SK-N-SH (cell line): ENCODE data around the gene CUX1.

Source experiments
- RFX5 ChIP-seq: IDR thresholded peaks from 2 replicates; pipeline ENCODE4 v1.6.1; 2012; ENCODE audit warnings: mild to moderate bottlenecking, improper control_type of control experiment, low read length
- TCF12 ChIP-seq: IDR thresholded peaks from 2 replicates; pipeline ENCODE4 v1.4.0; 2012
- TF ChIP-seq, protein P1 (sequence below): fragments of 200-600 bp; sonication (generic); IDR thresholded peaks from 2 replicates; pipeline ENCODE4 v1.6.1; 2017; ENCODE audit warnings: antibody characterized with exemption, mild to moderate bottlenecking, moderate library complexity

DNA sequence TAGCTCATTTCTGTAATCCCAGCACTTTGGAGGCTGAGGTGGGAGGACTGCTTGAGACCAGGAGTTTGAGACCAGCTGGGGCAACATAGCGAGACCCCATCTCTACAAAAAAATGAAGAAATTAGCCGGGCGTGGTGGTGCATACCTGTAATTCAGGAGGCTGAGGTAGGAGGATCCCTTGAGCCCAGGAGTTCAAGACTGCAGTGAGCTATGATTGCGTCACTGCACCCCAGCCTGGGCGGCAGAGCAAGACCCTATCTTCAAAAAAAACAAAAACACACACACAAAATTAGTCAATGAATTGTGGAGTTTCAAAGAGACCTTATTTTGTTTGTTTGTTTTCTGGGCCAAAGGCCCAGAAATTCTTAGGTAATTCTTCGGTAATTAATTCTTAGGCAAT is 110.0 kb downstream of the CUX1 start:
- TF ChIP-seq, protein P1, sequence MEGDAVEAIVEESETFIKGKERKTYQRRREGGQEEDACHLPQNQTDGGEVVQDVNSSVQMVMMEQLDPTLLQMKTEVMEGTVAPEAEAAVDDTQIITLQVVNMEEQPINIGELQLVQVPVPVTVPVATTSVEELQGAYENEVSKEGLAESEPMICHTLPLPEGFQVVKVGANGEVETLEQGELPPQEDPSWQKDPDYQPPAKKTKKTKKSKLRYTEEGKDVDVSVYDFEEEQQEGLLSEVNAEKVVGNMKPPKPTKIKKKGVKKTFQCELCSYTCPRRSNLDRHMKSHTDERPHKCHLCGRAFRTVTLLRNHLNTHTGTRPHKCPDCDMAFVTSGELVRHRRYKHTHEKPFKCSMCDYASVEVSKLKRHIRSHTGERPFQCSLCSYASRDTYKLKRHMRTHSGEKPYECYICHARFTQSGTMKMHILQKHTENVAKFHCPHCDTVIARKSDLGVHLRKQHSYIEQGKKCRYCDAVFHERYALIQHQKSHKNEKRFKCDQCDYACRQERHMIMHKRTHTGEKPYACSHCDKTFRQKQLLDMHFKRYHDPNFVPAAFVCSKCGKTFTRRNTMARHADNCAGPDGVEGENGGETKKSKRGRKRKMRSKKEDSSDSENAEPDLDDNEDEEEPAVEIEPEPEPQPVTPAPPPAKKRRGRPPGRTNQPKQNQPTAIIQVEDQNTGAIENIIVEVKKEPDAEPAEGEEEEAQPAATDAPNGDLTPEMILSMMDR = no peak
- TF ChIP-seq RFX5 (no peak), TCF12 (no peak)
